Heart left ventricle (tissue), 13 donors: ENCODE data around the gene TOR1B.

ENCODE experiments used
- POLR2A ChIP-seq, 2 donors: fragments of 450-650 bp; IDR thresholded peaks; one replicate each; pipeline ENCODE4 v1.6.1; 2017; ENCODE audit warnings: antibody characterized with exemption in 2 of 2, mild to moderate bottlenecking in 2 of 2, moderate library complexity in 2 of 2
- TF ChIP-seq, protein P1 (sequence below), 12 donors: fragments of 200-600 bp; sonication (generic) in 4 of 12; IDR thresholded peaks; one replicate each; pipeline versions ENCODE4 v1.5.0 to v1.8.0; 2018 to 2022; ENCODE audit warnings: antibody characterized with exemption in 12 of 12, mild to moderate bottlenecking in 5 of 12
- donor health status: ischemic (EF 13 %, LVEDD 7.1; RV severe dilation, severe dysfunction).
- donor health status: DM: no; HTN: yes; CAD: no.
- donor health status: DM: no; HTN: no; CAD: no.
- donor health status: ischemic (EF 25% LVEDD 6.9; RV normal size, moderate dysfunction).
- donor health status: ischemic (EF 25% LVEDD 5.7; RV mildly dilated, moderate dysfunction).
- donor health status: ischemic (EF 35%, LVEDD 5.7; RV mildly dilated, moderate dysfunction).
- donor health status: nonischemic (EF 11% LVEDD 7.7; RV severe dilation, severe dysfunction).
- donor health status: DM: yes; HTN: yes; CAD: no.
- donor health status: PGD.
- donor health status: ischemic (EF 29% LVEDD 5.4; RV normal size, mild dysfunction).
- donor health status: nonischemic (EF 23%, LVEDD 6.1; RV moderate dilation, normal function).

DNA sequence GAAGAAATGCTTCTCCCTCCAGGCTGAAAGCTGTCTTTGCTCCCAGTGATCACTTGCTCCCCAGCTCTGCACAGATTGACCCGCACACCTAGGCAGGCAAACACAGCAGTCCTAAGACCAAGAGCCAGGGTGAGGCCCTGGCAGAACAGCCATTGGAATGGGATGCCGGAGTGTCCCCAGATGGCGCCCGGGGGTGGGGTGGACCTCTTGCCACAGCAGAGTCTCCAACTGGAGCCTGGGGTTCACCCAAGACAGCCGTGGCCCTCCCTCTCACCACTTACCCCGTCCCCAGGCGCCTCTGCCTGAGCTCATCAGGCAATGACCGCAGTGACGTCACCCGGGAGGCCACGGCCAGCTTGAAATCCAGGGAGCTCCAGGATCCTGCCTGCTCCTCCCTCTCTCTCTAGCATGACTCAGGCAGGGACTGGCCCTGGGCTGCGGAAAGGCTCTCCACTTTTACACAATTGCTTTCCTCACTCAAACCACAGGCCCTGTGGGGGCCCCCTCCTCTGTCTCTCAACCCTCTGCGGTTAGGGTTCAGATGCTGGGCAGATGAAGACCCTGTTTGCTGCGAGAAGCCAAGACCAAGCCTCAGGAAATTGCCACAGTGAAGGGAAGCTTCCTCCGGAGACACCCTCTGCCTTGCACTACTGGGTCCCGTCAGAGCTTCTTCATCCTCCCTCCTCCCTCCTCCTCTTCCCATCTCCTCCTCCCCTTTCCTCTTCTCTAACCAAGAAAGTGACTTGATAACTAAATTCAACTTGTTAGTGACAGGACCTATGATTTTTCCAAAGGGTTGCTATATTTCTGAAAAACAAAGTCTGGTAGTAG is 25.8 kb upstream of the TOR1B start:
- TF ChIP-seq POLR2A (IDR thresholded peaks at IDR 0.05): no peak
- TF ChIP-seq, protein P1, sequence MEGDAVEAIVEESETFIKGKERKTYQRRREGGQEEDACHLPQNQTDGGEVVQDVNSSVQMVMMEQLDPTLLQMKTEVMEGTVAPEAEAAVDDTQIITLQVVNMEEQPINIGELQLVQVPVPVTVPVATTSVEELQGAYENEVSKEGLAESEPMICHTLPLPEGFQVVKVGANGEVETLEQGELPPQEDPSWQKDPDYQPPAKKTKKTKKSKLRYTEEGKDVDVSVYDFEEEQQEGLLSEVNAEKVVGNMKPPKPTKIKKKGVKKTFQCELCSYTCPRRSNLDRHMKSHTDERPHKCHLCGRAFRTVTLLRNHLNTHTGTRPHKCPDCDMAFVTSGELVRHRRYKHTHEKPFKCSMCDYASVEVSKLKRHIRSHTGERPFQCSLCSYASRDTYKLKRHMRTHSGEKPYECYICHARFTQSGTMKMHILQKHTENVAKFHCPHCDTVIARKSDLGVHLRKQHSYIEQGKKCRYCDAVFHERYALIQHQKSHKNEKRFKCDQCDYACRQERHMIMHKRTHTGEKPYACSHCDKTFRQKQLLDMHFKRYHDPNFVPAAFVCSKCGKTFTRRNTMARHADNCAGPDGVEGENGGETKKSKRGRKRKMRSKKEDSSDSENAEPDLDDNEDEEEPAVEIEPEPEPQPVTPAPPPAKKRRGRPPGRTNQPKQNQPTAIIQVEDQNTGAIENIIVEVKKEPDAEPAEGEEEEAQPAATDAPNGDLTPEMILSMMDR (IDR thresholded peaks at IDR 0.05): no peak
